ENCODE measurements around the gene HDAC9.

DNA sequence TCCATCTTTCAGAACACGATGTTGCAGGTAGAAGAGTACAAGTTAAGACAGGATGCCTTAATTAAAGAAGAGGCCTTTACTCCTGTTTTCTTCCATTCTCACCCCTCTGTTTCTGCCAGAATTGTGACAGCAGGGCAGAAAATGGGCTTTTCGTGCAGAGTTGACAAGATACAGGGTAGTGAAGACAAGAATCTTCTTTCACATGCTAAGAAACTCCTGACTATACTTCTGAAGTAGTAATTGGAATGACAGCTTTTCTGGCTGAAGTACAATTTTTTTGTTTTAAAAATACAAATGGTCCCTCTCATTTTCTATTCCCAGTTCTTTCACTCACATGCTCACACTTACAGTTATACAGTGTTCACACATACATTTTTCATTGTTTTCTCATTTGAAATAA is 22.1 kb downstream of the HDAC9 start:
- TF ChIP-seq, protein P1, sequence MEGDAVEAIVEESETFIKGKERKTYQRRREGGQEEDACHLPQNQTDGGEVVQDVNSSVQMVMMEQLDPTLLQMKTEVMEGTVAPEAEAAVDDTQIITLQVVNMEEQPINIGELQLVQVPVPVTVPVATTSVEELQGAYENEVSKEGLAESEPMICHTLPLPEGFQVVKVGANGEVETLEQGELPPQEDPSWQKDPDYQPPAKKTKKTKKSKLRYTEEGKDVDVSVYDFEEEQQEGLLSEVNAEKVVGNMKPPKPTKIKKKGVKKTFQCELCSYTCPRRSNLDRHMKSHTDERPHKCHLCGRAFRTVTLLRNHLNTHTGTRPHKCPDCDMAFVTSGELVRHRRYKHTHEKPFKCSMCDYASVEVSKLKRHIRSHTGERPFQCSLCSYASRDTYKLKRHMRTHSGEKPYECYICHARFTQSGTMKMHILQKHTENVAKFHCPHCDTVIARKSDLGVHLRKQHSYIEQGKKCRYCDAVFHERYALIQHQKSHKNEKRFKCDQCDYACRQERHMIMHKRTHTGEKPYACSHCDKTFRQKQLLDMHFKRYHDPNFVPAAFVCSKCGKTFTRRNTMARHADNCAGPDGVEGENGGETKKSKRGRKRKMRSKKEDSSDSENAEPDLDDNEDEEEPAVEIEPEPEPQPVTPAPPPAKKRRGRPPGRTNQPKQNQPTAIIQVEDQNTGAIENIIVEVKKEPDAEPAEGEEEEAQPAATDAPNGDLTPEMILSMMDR (IDR thresholded peaks at IDR 0.05; ENCODE audit: borderline replicate concordance, extremely low read depth, low read length, poor library complexity, severe bottlenecking), result no peak
- TF ChIP-seq EZH2 (IDR thresholded peaks at IDR 0.05; ENCODE audit: borderline replicate concordance, low read depth, low read length, severe bottlenecking), result no peak

All from DND-41 (cell line).